GM18511 (cell line): ENCODE measurements around the gene ZBTB34.
"Not testable (repeated sequence)": the region's sequence is repeated elsewhere in the genome, so short reads cannot be mapped to it uniquely, and the experiment has no call there.

ENCODE experiments used
- ATAC-seq: cut with Tn5 transposase; IDR thresholded peaks from one replicate; pipeline ENCODE4 v1.9.1; 2021; ENCODE audit warnings: mild to moderate bottlenecking, moderate library complexity; ENCODE audit not compliant: unreplicated experiment

The ZBTB34 gene

GRCh38 chr9:126860077-126860756, at the start of gene ZBTB34:
TSS of gene ZBTB34 (plus strand) at chr9:126860639. CDS start at chr9:126879400, 18,761 bp downstream.
- ATAC-seq: peak; percentile 63

DNA sequence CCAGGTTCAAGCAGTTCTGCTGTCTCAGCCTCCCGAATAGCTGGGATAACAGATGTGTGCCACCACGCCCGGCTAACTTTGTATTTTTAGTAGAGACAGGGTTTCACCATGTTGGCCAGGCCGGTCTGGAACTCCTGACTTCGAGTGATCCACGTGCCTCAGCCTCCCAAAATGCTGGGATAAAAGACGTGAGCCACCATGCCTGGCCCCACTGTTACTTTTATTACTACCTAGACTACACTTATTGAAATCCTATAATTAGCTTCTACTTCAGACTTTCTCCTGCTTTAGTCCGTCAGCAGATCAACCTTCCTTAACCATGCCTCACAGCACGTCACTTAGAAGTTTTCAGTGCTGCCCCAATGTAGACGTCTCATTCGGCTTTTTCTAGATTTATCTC, 47.4 kb upstream of the ZBTB34 start:
- ATAC-seq: no peak

DNA sequence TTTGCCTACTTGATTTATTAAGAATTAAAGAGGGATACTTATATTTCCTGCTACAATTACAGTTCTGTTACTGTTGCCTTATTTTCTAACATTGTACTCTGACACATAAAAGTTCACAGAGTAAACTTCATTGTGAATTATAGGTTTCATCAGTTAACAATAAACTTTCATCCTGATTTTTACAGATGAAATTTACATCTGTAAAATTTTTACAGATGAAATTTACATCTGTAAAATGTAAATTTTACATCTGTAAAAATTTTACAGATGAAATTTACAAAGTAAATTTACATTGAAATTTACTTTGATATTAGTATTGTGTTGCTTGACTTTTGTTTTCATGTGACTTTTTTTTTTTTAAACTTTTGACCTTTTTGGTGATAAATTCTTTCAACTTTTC, 46.3 kb upstream of the ZBTB34 start:
- ATAC-seq: no peak

DNA sequence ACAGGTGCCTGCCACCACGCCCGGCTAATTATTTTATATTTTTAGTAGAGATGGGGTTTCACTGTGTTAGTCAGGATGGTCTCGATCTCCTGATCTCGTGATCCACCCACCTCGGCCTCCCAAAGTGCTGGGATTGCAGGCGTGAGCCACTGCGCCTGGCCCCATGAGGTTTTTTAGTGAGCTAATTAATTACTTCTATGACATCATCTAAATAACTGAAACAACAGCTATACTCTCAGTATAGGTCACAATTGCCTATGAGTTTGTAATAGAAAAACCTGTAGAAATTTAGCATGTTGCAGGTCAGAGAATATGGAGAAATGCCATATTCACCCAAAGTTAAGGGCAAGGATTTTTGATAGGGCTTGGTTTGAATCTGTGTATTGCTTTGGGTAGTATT, 42.8 kb upstream of the ZBTB34 start:
- ATAC-seq: not testable (repeated sequence)

GRCh38 chr9:126818482-126818881, 42.0 kb upstream of the ZBTB34 start:
- no peak for ATAC-seq

DNA sequence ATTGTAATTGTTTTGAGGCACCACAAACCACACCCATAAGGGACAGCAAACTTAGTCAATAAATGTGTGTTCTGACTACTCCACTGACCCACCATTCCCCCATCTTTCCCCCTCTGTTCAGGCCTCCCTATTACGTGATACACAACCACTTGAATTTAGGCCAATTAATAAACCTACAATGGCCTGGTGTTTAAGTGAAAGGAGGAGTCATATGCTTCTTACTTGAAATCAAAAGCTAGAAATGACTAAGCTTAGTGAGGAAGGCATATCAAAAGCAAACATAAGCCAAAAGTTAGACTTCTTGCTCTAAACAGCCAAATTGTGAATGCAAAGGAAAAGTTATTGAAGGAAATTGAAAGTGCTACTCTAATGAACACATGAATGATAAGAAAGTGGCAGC, 41.0 kb upstream of the ZBTB34 start:
- ATAC-seq: no peak

DNA sequence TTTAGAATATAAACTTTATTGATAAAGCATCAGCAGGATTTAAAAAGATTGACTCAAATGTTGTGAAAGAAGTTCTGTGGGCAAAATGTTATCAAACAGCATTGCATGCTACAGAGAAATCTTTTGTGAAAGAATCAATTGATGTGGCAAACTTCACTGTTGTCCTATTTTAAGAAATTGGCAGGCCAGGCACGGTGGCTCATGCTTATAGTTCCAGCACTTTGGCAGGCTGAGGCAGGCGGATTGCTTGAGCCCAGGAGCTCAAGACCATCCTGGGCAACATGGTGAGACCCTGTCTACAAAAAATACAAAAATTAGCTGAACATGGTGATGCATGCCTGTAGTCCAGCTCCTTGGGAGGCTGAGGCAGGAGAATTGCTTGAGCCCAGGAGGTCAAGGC, 38.2 kb upstream of the ZBTB34 start:
- ATAC-seq: no peak

DNA sequence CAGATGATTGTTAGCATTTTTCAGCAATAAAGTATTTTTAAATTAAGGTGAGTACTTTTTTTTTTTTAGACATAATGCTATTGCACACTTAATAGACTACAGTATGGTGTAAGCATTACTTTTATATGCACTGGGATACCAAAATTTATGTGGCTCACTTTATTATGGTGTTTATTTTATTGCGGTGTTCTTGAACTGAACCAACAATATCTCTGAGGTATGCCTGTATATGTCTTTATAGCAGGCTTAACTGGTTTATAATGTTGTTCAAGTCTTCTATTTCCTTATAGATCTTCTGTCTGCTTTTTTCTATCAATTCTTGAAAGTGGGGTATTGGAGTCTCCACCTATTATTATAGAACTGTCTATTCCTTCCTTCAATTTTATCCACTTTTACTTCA, 37.6 kb upstream of the ZBTB34 start:
- no peak for ATAC-seq

DNA sequence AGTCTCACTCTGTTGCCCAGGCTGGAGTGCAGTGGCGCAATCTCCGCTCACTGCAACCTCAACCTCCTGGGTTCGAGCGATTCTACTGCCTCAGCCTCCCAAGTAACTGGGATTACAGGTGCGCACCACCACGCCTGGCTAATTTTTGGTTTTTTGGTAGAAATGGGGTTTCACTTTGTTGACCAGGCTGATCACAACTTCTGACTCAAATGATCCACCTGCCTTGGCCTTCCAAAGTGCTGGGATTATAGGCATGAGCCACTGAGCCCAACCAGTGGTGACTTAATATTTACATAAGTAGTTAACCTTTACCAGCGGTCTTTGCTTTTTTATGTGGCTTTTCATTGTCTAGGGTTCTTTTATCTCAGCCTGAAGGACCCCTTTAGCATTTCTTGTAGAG, 36.4 kb upstream of the ZBTB34 start:
- not testable (repeated sequence) for ATAC-seq

GRCh38 chr9:126827227-126827626, 33.2 kb upstream of the ZBTB34 start:
- ATAC-seq: no peak

- no peak for ATAC-seq
Observed at GRCh38 chr9:126829035-126829434, 31.4 kb upstream of the ZBTB34 start.

DNA sequence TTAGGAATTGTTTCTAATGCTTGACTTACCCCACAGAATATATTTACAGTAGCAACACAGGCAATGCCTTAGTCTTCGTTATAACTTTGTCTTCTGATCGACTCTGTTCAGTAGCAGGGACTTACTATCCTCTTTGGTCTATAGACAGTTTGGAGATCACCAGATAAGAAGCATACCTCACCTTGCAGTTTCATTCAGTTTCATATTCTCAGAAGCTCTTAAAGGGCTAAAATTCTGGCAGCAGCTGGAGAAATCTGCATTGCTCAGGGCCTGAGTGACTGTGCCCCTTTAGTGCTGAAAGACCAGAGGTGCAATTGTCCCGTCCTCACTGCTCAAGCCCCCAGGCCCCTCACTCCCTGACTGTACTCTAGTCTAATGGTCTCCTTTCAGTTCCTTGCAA, 29.6 kb upstream of the ZBTB34 start:
- ATAC-seq: no peak

DNA sequence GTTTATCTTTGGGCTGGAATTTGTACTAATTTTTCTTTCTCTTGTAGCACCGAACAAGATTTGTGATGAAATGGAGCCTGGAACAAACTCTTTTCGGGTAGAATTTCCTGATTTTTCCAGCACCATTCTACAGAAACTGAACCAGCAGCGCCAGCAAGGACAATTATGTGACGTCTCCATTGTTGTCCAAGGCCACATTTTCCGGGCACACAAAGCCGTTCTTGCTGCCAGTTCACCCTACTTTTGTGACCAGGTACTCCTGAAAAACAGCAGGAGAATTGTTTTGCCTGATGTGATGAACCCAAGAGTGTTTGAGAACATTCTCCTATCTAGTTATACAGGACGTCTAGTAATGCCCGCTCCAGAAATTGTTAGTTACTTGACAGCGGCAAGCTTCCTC, 28.0 kb upstream of the ZBTB34 start:
- no peak for ATAC-seq

DNA sequence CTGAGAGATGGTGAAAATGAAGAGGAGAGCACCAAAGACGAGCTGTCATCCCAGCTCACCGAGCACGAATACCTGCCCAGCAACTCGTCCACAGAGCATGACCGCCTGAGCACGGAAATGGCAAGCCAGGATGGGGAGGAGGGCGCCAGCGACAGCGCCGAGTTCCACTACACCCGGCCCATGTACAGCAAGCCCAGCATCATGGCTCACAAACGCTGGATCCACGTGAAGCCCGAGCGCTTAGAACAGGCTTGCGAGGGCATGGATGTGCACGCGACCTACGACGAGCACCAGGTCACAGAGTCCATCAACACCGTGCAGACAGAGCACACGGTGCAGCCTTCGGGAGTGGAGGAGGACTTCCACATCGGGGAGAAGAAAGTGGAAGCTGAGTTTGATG, 27.4 kb upstream of the ZBTB34 start:
- no peak for ATAC-seq

GRCh38 chr9:126833710-126834345, 26.6 kb upstream of the ZBTB34 start:
- no peak for ATAC-seq

- no peak for ATAC-seq
Observed at GRCh38 chr9:126834672-126835071, 25.8 kb upstream of the ZBTB34 start.

GRCh38 chr9:126836216-126836615, 24.2 kb upstream of the ZBTB34 start:
- no peak for ATAC-seq

DNA sequence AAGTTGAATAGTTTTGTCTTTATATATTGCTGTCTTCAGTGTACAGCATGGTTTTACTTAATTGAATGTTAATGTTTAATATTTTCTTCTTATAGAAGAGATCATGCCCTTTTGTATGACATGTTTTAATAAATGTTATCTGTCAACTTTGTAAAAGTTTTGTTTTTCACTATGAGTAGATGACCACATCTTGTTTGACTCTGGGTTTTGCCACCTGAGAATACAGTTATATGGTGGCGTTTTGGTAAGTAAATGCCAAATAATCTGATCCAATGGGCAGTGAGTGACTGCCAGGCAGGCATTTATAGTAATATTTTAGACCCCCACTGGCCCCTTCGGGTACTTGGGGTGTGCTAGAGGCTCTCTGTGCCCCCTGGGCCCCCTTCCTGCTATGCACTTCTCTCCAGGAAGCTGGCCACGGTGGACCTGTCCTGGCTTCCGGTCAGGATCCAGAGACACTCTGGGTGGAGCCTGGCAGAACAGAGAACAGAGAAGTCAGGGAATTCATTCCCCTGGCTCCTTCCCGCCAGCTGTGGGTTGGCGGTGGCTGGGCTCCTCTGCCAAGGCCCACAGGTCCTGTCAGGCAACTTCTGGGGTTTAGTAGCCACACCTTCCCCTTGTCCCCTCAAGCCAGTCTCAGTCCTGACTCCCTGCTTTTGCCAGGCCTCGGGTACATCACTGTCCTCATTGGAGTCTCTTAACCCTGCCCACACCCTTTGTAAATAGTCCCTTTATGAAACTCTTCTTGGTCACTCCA, 22.2 kb upstream of the ZBTB34 start:
- no peak for ATAC-seq

DNA sequence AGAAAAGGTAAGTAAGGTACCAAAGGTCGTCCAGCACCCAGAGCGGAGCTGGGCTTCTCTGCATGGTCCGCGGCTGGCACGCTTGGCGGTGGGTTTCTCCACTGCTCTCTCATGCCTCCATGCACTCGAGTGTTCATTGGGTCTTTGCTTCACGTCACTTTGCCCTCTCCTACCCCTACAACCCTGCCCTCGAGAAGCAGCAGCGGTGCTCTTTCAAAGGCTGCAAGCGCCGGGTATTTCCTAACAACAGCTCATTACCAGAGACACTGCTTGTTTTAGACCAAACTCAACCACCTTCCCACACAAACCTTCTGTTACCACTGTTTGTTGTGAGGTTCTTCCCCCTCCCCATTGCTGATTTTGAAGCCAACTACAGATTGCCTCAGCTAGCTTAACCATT, 21.5 kb upstream of the ZBTB34 start:
- no peak for ATAC-seq

GRCh38 chr9:126839301-126839700, 21.1 kb upstream of the ZBTB34 start:
- ATAC-seq: no peak

DNA sequence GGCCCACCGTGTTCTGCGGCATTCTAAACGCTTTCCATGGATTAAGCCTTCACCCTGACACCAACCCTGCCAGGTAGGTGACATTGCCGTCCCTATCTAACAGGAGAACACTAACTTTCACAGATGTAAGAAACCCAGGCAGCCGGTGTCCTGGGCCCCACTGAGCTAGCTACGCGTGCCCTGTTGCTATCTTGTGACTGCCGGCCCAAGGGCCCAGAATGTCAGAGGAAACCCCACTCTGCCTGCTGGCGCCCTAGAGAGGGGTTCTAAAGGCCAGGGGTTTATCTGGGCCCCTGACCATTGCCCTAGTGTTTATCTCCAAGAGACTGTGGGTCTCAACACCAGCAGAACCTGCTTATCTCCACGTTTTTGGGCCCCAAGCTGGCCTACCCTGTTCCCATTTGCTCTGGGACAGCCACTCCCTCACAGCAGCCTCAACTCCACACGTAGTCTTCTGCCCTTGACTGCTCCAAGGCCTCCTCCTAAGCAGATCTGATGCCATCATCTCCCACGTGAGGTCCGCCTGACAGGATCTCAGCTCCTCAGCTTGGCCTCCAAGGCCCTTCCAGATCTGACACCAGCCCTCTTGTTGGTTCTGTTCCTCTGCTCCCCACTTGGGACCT, 18.1 kb upstream of the ZBTB34 start:
- ATAC-seq: no peak
